Measurements from ENCODE around the gene ASAH2B.
A peak's percentile ranks its signal among the peaks of the same experiment; 100 is the strongest.
"Not testable (repeated sequence)": the region's sequence is repeated elsewhere in the genome, so short reads cannot be mapped to it uniquely, and the experiment has no call there.

ASAH2B gene

GRCh38 chr10:50739618-50740292 lies at the start of gene ASAH2B:
Gene ASAH2B, plus strand, starts transcription at chr10:50739936. Its CDS starts 5,195 bp downstream, at chr10:50745131.
- Mint-ChIP-seq H3K27me3 (ENCODE audit: low read depth) (peaks cover 27% of the 10 kb centered on the region), H3K27ac (peak within 1 kb of the TSS; percentile 75), H3K4me1 (ENCODE audit: low read depth) (peaks cover 12% of the 10 kb centered on the region), H3K4me3 (peak within 1 kb of the TSS; percentile 93), H3K9me3 (no peaks in the 10 kb centered on the region), H3K36me3 (ENCODE audit: low read depth) (no peaks in the 10 kb centered on the region)
- peak; percentile 61 for DNase-seq (ENCODE audit: low spot score)

- H3K36me3 Mint-ChIP-seq (ENCODE audit: low read depth); H3K27me3 Mint-ChIP-seq (ENCODE audit: low read depth); DNase-seq (ENCODE audit: low spot score); H3K4me3 Mint-ChIP-seq; H3K9me3 Mint-ChIP-seq; H3K4me1 Mint-ChIP-seq (ENCODE audit: low read depth); H3K27ac Mint-ChIP-seq: not testable (repeated sequence)
Observed at GRCh38 chr10:50697819-50698218, 41.9 kb upstream of the ASAH2B start.

- H3K27ac Mint-ChIP-seq; H3K36me3 Mint-ChIP-seq (ENCODE audit: low read depth); H3K4me3 Mint-ChIP-seq; H3K4me1 Mint-ChIP-seq (ENCODE audit: low read depth); DNase-seq (ENCODE audit: low spot score); H3K27me3 Mint-ChIP-seq (ENCODE audit: low read depth); H3K9me3 Mint-ChIP-seq: not testable (repeated sequence)
Observed at GRCh38 chr10:50701947-50702346, 37.8 kb upstream of the ASAH2B start.

DNA sequence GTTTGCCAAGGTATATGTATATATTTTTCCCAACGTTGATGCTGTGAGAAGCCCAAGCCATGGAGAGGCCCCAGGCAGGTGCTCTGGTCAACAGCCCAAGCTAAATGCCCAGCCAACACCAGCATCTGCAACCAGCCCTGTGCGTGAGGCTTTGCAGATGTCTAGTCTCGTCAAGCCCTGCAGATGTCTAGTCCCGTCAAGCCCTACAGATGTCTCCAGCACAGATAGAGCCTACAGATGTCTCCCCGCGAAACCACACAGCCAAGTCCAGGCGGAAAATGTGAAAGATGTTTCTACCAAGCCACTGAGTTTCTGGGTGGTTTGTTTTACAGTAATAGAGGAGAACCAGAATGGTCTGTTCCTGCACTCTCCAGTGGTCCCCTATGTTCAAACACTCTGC lies 36.7 kb upstream of the ASAH2B start:
- H3K4me3 Mint-ChIP-seq; DNase-seq (ENCODE audit: low spot score); H3K36me3 Mint-ChIP-seq (ENCODE audit: low read depth); H3K9me3 Mint-ChIP-seq; H3K27me3 Mint-ChIP-seq (ENCODE audit: low read depth); H3K4me1 Mint-ChIP-seq (ENCODE audit: low read depth); H3K27ac Mint-ChIP-seq: not testable (repeated sequence)

- H3K4me3 Mint-ChIP-seq; H3K36me3 Mint-ChIP-seq (ENCODE audit: low read depth); H3K9me3 Mint-ChIP-seq; H3K27ac Mint-ChIP-seq; H3K27me3 Mint-ChIP-seq (ENCODE audit: low read depth); H3K4me1 Mint-ChIP-seq (ENCODE audit: low read depth); DNase-seq (ENCODE audit: low spot score): not testable (repeated sequence)
Observed at GRCh38 chr10:50704436-50705079, 35.2 kb upstream of the ASAH2B start.

DNA sequence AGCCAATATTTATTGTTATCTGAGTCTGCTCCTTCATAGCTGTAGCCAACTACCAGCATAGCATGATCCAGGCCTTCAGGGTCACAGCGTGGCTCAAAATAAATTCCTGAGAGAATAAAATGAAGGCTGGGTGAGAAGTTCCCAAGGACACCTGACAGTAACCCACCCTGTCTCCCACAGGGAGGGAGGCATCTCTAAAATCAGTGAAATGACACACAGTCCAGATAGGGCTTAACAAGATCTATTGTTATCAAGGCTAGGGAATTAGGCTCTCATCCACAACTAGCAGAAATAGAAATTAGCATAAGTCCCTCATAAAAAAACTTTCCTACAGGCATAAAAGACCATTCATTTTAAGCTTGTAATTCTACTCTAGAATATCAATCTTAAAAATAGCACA lies 33.7 kb upstream of the ASAH2B start:
- not testable (repeated sequence) for H3K27me3 Mint-ChIP-seq (ENCODE audit: low read depth); H3K9me3 Mint-ChIP-seq; H3K36me3 Mint-ChIP-seq (ENCODE audit: low read depth); DNase-seq (ENCODE audit: low spot score); H3K4me1 Mint-ChIP-seq (ENCODE audit: low read depth); H3K4me3 Mint-ChIP-seq; H3K27ac Mint-ChIP-seq

DNA sequence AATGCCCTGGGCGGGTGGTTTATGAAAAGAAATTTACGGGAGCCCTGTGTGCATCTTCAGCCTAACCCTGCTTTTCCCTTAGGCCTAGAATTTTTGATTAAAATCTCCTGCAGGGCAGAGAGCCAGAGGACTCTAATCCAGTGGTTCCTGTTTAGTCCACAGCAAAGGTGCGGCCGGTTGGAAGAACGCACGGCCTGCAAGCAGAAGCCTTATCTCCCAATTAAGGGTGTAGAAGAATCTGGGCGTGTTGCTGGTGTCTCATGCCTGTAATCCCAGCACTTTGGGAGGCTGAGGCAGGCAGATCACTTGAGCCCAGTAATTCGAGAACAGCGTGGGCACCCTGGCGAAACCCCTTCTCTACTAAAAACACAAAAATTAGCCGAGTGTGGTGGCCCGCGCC lies 29.5 kb upstream of the ASAH2B start:
- not testable (repeated sequence) for H3K4me3 Mint-ChIP-seq; H3K36me3 Mint-ChIP-seq (ENCODE audit: low read depth)

GRCh38 chr10:50723812-50724211 lies 15.9 kb upstream of the ASAH2B start:
- peaks cover 40% of the 10 kb centered on the region for H3K27me3 Mint-ChIP-seq (ENCODE audit: low read depth)
- H3K4me1 Mint-ChIP-seq (ENCODE audit: low read depth); H3K36me3 Mint-ChIP-seq (ENCODE audit: low read depth); DNase-seq (ENCODE audit: low spot score); H3K27ac Mint-ChIP-seq; H3K4me3 Mint-ChIP-seq; H3K9me3 Mint-ChIP-seq: not testable (repeated sequence)

More for the DNA sequence above, 29.5 kb upstream of the ASAH2B start:
- H3K27me3 Mint-ChIP-seq (ENCODE audit: low read depth); H3K9me3 Mint-ChIP-seq; H3K27ac Mint-ChIP-seq; H3K4me1 Mint-ChIP-seq (ENCODE audit: low read depth); DNase-seq (ENCODE audit: low spot score): not testable (repeated sequence)

- H3K27me3 Mint-ChIP-seq (ENCODE audit: low read depth) = peaks cover 37% of the 10 kb centered on the region
- not testable (repeated sequence) for H3K4me1 Mint-ChIP-seq (ENCODE audit: low read depth); H3K9me3 Mint-ChIP-seq; H3K27ac Mint-ChIP-seq; H3K4me3 Mint-ChIP-seq; DNase-seq (ENCODE audit: low spot score); H3K36me3 Mint-ChIP-seq (ENCODE audit: low read depth)
Observed at GRCh38 chr10:50728112-50728511, 11.6 kb upstream of the ASAH2B start.

- H3K4me3 Mint-ChIP-seq = peak overlapping the region; percentile 93
Observed at GRCh38 chr10:50738987-50739617, 634 bp upstream of the ASAH2B start.

DNA sequence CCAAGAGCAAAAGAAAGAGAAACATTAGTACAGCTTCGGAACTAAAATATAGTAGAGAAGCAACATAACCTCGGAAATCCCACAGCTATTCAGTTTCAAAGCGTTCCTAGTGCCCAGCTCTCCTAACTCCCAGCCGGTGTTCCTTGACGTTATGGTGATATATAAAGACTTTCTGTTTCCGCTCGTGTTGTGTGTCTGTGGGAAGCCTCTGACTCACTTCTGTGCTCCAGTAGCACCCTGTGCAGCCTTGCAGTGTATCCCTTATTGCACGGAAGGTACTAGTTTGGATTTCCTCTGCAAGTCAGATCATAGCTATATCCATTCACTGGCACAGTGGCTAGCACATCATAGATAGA lies 535 bp downstream of the ASAH2B start:
- peak overlapping the region; percentile 75 for H3K27ac Mint-ChIP-seq
- H3K36me3 Mint-ChIP-seq (ENCODE audit: low read depth) = no peaks in the 10 kb centered on the region
- DNase-seq (ENCODE audit: low spot score) = peak; percentile 33
- H3K9me3 Mint-ChIP-seq = no peaks in the 10 kb centered on the region
- peak overlapping the region; percentile 93 for H3K4me3 Mint-ChIP-seq
- H3K4me1 Mint-ChIP-seq (ENCODE audit: low read depth) = peaks cover 12% of the 10 kb centered on the region
- H3K27me3 Mint-ChIP-seq (ENCODE audit: low read depth) = peaks cover 23% of the 10 kb centered on the region

More at GRCh38 chr10:50738987-50739617, 634 bp upstream of the ASAH2B start:
- H3K36me3 Mint-ChIP-seq (ENCODE audit: low read depth); H3K9me3 Mint-ChIP-seq; DNase-seq (ENCODE audit: low spot score): not testable (repeated sequence)
- Mint-ChIP-seq H3K27me3 (ENCODE audit: low read depth) (peaks cover 33% of the 10 kb centered on the region), H3K27ac (peak overlapping the region; percentile 75), H3K4me1 (ENCODE audit: low read depth) (peaks cover 12% of the 10 kb centered on the region)

DNA sequence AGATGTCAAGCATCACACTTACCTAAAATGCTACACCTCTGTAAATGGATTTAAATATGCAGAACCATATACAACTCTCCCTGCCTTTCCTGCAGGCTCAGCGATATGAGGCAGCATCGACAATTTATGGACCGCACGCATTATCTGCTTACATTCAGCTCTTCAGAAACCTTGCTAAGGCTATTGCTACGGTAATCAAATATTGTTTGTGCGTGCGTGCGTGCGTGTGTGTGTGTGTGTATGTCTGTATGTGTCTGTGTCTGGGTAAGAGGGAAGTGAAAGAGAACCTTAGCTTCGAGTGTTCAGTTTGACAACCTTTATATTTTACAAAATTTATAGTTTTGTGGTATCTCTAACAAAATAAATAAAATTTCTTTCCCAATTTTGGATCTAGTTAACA lies 3.1 kb downstream of the ASAH2B start:
- H3K9me3 Mint-ChIP-seq; H3K4me3 Mint-ChIP-seq; H3K27me3 Mint-ChIP-seq (ENCODE audit: low read depth); DNase-seq (ENCODE audit: low spot score); H3K27ac Mint-ChIP-seq; H3K36me3 Mint-ChIP-seq (ENCODE audit: low read depth): not testable (repeated sequence)
- H3K4me1 Mint-ChIP-seq (ENCODE audit: low read depth) = peaks cover 12% of the 10 kb centered on the region

DNA sequence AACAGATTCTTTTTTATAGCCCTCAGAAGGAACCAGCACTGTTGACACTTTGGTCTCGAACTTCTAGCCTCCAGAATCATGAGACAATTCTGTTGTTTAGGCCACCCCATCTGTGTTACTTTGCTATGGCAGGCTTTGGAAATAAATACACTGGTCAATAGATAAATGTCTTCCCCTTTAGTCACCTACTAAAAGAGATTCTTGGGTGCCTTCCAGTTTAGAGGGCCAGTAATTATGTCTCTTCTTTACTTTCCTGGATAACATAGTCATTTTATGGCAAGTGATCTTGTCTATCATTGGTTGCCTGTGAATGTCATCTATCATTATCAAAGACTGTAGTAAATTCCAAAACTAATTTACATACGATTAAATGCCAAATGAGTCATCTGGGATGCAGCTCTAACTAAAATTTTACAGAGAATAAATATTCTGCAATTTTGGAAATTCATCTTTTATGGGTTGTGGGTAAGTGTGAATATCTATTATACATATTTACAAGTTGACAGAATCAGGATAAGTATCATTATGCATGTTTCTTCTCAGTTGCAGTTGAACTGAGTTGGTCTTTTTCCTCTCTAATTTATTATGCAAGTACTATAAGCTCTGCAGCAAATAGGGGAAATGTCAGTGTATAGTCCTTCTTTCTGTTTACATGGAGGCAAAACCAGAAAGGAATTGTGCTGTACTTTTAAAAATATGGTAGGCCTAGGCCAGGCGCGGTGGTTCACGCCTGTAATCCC lies 27.2 kb downstream of the ASAH2B start:
- H3K36me3 Mint-ChIP-seq (ENCODE audit: low read depth); H3K27me3 Mint-ChIP-seq (ENCODE audit: low read depth); H3K27ac Mint-ChIP-seq; H3K4me3 Mint-ChIP-seq; H3K9me3 Mint-ChIP-seq; DNase-seq (ENCODE audit: low spot score); H3K4me1 Mint-ChIP-seq (ENCODE audit: low read depth): not testable (repeated sequence)

DNA sequence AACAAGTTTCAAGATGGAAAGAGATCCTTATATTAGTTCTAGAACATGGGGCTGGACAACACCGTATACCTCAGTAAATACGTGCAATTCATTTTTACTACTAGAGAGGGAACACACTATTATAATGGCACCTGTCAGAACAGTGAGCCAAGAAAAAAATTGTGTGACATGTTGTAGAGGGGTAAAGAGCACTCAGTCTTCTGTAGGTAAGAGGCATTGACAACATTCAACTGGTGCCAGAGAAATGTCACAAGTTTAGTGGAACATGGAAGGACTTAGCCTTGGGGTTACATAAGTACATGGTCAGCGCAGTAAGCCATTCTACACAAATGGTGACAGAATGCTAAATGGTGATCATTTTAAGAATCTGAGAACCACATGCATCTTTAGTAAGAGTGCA lies 32.3 kb downstream of the ASAH2B start:
- not testable (repeated sequence) for H3K27me3 Mint-ChIP-seq (ENCODE audit: low read depth); H3K4me3 Mint-ChIP-seq; DNase-seq (ENCODE audit: low spot score); H3K4me1 Mint-ChIP-seq (ENCODE audit: low read depth); H3K9me3 Mint-ChIP-seq; H3K36me3 Mint-ChIP-seq (ENCODE audit: low read depth); H3K27ac Mint-ChIP-seq
